Rectal smooth muscle tissue (tissue), 1 donor: ENCODE measurements around the gene SLC26A1.

ENCODE experiments used
- H3K27ac ChIP-seq: one replicate; pipeline ENCODE4 v1.7.0; 2013; ENCODE audit warnings: low read depth, low read length, inconsistent platforms
- H3K27me3 ChIP-seq: one replicate; pipeline ENCODE4 v1.7.0; 2013; ENCODE audit warnings: low read length; ENCODE audit not compliant: control insufficient read depth, insufficient read depth
- H3K36me3 ChIP-seq: one replicate; pipeline ENCODE4 v1.7.0; 2013; ENCODE audit warnings: low read length; ENCODE audit not compliant: control insufficient read depth, insufficient read depth
- H3K4me1 ChIP-seq: one replicate; pipeline ENCODE4 v1.7.0; 2013; ENCODE audit warnings: low read length; ENCODE audit not compliant: control insufficient read depth, insufficient read depth
- H3K4me3 ChIP-seq: one replicate; pipeline ENCODE4 v1.7.0; 2013; ENCODE audit warnings: low read length
- H3K9ac ChIP-seq: one replicate; pipeline ENCODE4 v1.7.0; 2013; ENCODE audit warnings: low read length

Gene SLC26A1

GRCh38 chr4:997375-998071, 4.3 kb upstream of the SLC26A1 start:
- Histone ChIP-seq H3K4me3 (peak overlapping the region; percentile 32), H3K27me3 (peaks cover 42% of the 10 kb centered on the region)

DNA sequence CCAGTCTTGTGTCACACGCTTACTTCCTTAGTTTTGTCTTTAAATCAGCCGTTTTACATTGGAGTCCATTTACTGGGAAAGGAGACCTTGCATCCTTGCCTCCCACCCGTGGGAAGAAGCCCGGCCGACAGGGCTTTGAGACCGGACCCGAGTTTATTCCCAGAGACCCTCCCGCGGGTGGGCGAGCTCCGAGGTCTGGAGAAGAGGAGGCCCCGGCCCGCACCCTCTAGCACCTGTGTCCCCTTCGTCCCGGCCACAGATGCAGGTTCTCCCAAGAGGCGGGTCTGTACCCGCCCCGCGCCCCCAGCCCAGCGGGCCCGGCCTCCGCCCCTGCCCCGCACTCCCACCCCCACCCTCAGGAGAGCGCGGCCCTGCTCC, 3.8 kb upstream of the SLC26A1 start:
- no peak overlapping the region for H3K27ac ChIP-seq
- H3K4me1 ChIP-seq = no peaks in the 10 kb centered on the region
- H3K9ac ChIP-seq = no peak overlapping the region
- no peak overlapping the region for H3K4me3 ChIP-seq
- H3K36me3 ChIP-seq = no peaks in the 10 kb centered on the region
- peaks cover 39% of the 10 kb centered on the region for H3K27me3 ChIP-seq

More at GRCh38 chr4:997375-998071, 4.3 kb upstream of the SLC26A1 start:
- H3K9ac ChIP-seq = no peak overlapping the region
- H3K27ac ChIP-seq = no peak overlapping the region
- H3K36me3 ChIP-seq = no peaks in the 10 kb centered on the region
- H3K4me1 ChIP-seq = no peaks in the 10 kb centered on the region

DNA sequence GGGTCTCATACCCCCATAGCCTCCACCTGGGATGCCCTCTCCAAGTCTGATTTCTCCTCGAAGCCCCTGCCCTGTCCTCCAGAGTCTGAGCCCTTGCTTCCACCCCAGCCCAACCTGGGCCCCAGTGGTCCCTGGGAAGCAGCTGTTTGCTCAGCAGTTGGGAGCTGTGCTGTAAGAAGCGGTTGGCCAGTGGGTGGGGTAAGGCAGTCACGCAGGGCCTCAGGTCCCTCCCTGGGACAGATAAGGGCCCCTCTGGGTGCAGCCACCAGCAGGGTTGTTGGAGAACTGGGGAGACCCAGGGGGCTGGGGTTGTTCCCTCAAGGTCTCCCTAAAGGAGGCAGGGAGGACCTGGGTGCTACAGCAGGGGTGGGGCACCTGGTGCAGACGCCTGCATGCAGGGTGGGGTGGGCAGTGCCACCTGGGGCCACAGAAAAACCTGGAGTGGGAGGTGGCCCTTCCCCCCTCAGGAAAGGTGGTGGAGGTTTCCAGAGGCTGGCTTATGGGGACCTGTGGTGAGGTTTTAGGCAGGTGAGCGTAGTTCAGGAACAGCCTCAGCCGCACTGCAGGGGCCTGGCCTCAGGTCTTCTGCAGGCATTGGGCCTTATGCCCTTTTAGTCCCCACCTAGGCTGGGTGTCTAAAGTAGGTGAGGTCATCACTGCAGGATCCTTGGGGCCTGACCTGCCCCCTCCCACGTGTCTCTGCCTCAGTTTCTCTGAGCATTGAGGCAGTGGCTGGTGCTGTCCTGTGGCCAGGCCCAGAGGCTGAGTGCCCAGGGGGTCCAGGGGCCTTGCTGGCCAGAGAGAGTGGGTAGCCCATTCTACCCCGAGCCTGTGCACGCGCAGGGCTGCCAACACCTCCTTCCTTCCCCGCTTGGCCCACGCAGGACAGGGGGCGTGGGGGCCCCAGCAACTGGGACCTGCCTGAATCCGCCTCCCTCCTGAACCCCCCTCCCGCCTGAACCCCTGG, 3.1 kb upstream of the SLC26A1 start:
- Histone ChIP-seq H3K27ac (no peak overlapping the region), H3K36me3 (no peaks in the 10 kb centered on the region), H3K27me3 (peaks cover 32% of the 10 kb centered on the region), H3K9ac (no peak overlapping the region), H3K4me3 (no peak overlapping the region), H3K4me1 (no peaks in the 10 kb centered on the region)

DNA sequence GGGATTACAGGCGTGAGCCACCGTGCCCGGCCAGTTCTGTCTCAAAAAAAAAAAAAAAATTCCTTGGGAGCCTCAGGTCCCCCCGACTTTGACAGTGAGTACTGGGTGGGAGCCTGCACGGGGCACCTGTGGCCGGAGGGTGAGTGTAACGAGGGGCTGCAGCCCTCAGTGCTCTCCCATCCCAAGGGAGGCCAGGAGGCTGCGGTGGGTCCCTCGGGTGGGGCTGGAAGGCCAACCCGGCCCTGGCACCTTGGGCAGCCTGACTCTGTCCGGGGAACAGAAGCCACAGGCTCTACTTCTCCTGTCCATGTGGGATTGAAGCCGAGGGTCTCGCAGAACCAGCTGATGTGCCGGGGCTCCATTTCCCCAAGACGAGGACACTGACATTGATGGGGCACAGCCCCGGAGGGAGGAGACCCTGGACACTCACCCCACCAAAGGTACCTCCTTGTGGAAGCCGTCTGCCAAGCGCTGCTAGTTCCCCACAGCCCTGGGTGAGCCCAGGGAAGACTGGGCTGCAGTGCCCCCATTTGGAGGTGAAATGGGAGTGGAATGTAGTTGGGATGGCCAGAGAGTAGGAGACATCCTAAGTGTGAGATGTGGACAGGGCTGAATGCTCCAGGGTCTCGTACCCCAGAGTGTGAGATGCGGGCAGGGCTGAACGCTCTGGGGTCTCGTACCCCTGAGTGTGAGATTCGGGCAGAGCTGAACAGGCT, 2.3 kb upstream of the SLC26A1 start:
- Histone ChIP-seq H3K27me3 (peaks cover 25% of the 10 kb centered on the region), H3K4me1 (no peaks in the 10 kb centered on the region)

GRCh38 chr4:992297-993110, 700 bp downstream of the SLC26A1 start:
- Histone ChIP-seq H3K4me1 (peaks cover 2% of the 10 kb centered on the region), H3K9ac (no peak overlapping the region), H3K4me3 (peak overlapping the region; percentile 37), H3K27me3 (peaks cover 9% of the 10 kb centered on the region), H3K27ac (no peak overlapping the region), H3K36me3 (peaks cover 5% of the 10 kb centered on the region)

More for the DNA sequence above, 2.3 kb upstream of the SLC26A1 start:
- Histone ChIP-seq H3K27ac (no peak overlapping the region), H3K36me3 (peaks cover 2% of the 10 kb centered on the region), H3K4me3 (no peak overlapping the region), H3K9ac (no peak overlapping the region)

DNA sequence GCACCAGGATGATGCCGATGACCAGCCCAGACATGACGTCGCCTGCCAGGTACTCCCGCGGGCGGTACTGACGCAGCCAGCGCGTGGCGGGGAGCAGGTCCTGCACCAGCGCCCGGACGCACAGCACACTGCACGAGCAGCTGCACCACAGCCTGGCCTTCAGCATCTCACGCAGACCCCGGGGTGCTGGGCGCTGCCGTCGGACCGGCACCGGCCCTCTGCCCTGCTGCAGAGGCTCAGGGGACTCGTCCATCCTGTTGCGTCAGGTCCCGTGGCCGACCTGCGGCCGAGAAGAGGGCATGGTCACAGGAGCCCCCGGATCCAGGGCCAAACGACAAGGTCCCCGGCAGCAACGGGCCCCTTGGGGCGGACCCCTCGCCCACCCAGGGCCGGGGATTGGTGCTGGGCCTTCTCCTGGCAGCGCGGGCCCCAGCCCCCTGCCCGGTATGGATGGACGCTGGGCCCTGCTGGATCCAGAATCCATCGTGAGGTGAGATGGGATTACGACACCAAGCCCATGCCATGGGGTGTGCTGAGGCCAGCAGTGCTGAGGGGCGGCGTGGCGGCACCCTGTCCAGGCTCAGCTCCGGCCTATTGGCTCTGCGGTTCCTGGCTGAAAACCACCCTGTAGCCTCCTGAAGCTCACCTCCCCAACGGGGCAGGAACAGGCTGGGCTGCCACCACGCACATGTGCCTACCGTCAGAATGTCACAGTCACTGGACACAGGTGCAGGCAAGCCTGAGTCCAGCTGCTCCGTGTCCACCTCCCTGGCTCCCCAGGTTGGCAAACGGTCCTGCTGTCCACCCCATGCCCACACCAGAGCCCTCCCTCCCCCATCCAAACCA, 1.5 kb downstream of the SLC26A1 start:
- H3K4me3 ChIP-seq = no peak overlapping the region
- no peak overlapping the region for H3K27ac ChIP-seq
- H3K9ac ChIP-seq = no peak overlapping the region
- H3K4me1 ChIP-seq = peaks cover 4% of the 10 kb centered on the region
- peaks cover 5% of the 10 kb centered on the region for H3K36me3 ChIP-seq
- peaks cover 6% of the 10 kb centered on the region for H3K27me3 ChIP-seq

DNA sequence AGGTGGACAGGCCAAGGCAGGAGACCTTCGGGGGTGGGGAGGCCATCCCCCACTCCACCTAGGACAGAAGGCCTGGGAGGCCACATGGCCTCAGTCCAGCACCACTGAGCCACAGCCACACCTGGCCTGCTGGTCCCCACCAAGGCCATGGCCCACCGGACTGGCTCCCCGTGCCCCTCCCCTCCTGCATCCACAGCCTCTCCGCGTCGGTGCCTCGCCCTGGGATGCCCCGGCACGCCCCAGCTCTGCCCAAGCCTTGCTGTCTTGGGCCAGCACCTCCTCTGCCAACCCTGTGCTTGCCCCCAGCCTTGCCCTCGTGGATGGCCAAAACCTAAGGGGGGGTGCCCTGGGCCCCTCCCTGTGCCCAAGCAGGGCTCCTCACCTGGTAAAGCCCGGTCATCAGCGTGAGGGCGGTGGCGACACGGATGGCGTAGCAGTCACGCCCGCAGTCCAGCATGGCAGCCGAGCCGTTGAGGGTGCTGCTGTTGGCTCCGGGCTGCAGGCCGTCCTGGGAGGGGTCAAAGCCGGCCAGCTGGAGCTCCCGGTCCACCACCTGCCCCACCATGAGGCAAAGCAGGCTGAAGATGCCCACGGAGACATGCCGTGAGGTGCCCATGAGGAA, 2.3 kb downstream of the SLC26A1 start:
- Histone ChIP-seq H3K36me3 (peaks cover 5% of the 10 kb centered on the region), H3K27ac (no peak overlapping the region), H3K4me1 (peaks cover 9% of the 10 kb centered on the region), H3K27me3 (no peaks in the 10 kb centered on the region), H3K4me3 (no peak overlapping the region), H3K9ac (no peak overlapping the region)

GRCh38 chr4:989722-990471, 3.3 kb downstream of the SLC26A1 start:
- Histone ChIP-seq H3K36me3 (peaks cover 5% of the 10 kb centered on the region), H3K4me3 (no peak overlapping the region), H3K27me3 (no peaks in the 10 kb centered on the region), H3K9ac (no peak overlapping the region), H3K27ac (no peak overlapping the region), H3K4me1 (peaks cover 12% of the 10 kb centered on the region)

DNA sequence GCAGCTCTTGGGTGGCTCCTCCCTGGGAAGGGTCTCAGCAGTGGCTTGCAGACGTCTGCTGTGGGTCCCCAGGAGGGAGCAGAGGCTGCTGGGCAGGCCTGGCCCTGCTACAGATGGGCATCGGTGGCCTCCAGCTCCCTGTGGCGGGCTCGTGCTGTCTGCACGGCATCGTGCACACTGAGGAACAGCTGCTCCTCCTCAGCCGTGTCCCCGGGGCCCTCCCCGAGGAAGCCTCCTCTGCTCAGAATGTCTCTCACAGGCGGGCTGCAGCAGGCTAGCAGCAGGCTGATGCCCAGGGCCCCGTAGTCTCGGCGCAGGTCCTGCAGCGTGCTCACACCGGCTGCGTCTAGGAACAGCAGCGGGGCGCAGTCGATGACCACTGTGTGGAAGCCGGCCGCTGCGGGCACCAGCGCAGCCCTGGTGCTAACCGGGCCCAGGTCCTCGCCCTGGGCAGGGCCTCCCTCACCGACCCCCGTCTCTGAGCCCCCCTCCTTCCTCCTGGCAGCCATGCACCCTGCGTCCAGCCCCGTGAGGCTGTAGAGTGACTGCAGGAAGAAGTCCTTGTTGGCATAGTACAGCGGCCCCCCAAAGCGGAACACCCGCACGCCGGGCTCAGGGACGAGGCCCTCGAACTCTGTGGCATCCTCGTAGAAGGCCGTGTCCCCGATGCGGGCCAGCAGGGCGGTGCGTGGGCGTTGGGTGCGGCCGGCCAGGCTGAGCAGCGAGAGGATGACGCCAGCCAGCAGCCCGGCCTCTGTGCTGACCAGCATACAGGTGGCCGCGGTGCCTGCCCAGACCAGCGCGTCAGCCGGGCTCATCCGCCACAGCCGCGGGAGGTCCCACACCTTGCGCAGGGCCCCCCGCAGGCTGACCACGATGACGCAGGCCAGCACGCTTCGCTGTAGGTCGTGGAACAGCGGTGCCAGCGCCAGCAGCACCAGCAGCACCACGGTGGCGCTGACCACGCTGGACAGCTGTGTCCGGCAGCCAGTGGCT, 4.2 kb downstream of the SLC26A1 start:
- Histone ChIP-seq H3K36me3 (peaks cover 5% of the 10 kb centered on the region), H3K27me3 (no peaks in the 10 kb centered on the region), H3K27ac (no peak overlapping the region), H3K4me1 (peaks cover 13% of the 10 kb centered on the region), H3K9ac (no peak overlapping the region), H3K4me3 (no peak overlapping the region)
